PFSK-1 (cell line): Measurements from ENCODE around the gene KCNK6.

Experiments used
- FOXP2 ChIP-seq: optimal IDR thresholded peaks from 2 replicates; pipeline ENCODE3; 2011; ENCODE audit warnings: borderline replicate concordance, control low read depth, inconsistent platforms; ENCODE audit not compliant: insufficient read depth; ENCODE audit errors: extremely low read length, extremely low read depth
- POLR2AphosphoS5 ChIP-seq: IDR thresholded peaks from 2 replicates; pipeline ENCODE4 v1.6.1; 2012; ENCODE audit warnings: low read depth, mild to moderate bottlenecking, control low read depth, low read length, moderate library complexity
- SIN3A ChIP-seq: IDR thresholded peaks from 2 replicates; pipeline ENCODE4 v1.6.1; 2012; ENCODE audit warnings: mild to moderate bottlenecking, low read length, moderate library complexity, borderline replicate concordance; ENCODE audit not compliant: insufficient read depth
- TAF1 ChIP-seq: IDR thresholded peaks from 2 replicates; pipeline ENCODE4 v1.6.1; 2012; ENCODE audit warnings: low read length, control low read depth, borderline replicate concordance; ENCODE audit not compliant: insufficient read depth
- TF ChIP-seq, protein P1 (sequence below), 2 experiments: IDR thresholded peaks; 2 replicates each; pipeline versions ENCODE4 v1.6.1 to v1.8.0; 2011 to 2012; ENCODE audit warnings: low read depth in 2 of 2, low read length in 2 of 2, control low read depth in 1 of 2, inconsistent platforms in 1 of 2, mild to moderate bottlenecking in 1 of 2, moderate library complexity in 1 of 2; ENCODE audit not compliant: insufficient read depth in 1 of 2

DNA sequence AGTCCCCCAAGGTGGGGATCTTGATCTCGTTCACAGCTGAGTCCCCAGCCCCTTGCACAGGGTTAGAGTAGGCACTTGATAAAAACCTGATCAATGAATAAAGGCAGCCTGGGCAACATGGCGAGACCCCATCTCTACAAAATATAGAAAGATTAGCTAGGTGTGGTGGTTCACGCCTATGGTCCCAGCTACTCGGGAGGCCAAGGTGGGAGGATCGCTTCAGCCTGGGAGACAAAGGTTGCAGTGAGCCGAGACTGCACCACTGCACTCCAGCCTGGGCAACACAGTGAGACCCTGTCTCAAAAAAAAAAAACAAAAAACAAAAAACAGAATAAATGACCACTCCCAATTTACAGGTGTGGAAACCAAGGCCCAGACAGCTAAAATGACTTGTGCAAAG is 8.7 kb upstream of the KCNK6 start:
- TF ChIP-seq, protein P1, sequence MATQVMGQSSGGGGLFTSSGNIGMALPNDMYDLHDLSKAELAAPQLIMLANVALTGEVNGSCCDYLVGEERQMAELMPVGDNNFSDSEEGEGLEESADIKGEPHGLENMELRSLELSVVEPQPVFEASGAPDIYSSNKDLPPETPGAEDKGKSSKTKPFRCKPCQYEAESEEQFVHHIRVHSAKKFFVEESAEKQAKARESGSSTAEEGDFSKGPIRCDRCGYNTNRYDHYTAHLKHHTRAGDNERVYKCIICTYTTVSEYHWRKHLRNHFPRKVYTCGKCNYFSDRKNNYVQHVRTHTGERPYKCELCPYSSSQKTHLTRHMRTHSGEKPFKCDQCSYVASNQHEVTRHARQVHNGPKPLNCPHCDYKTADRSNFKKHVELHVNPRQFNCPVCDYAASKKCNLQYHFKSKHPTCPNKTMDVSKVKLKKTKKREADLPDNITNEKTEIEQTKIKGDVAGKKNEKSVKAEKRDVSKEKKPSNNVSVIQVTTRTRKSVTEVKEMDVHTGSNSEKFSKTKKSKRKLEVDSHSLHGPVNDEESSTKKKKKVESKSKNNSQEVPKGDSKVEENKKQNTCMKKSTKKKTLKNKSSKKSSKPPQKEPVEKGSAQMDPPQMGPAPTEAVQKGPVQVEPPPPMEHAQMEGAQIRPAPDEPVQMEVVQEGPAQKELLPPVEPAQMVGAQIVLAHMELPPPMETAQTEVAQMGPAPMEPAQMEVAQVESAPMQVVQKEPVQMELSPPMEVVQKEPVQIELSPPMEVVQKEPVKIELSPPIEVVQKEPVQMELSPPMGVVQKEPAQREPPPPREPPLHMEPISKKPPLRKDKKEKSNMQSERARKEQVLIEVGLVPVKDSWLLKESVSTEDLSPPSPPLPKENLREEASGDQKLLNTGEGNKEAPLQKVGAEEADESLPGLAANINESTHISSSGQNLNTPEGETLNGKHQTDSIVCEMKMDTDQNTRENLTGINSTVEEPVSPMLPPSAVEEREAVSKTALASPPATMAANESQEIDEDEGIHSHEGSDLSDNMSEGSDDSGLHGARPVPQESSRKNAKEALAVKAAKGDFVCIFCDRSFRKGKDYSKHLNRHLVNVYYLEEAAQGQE (IDR thresholded peaks at IDR 0.05; ENCODE audit: insufficient read depth in 1 of 2, low read depth in 2 of 2, low read length in 2 of 2): no peak
- TF ChIP-seq POLR2AphosphoS5 (no peak), FOXP2 (no peak), SIN3A (no peak), TAF1 (no peak)
